ENCODE data around the gene CGN.

CGN gene

DNA sequence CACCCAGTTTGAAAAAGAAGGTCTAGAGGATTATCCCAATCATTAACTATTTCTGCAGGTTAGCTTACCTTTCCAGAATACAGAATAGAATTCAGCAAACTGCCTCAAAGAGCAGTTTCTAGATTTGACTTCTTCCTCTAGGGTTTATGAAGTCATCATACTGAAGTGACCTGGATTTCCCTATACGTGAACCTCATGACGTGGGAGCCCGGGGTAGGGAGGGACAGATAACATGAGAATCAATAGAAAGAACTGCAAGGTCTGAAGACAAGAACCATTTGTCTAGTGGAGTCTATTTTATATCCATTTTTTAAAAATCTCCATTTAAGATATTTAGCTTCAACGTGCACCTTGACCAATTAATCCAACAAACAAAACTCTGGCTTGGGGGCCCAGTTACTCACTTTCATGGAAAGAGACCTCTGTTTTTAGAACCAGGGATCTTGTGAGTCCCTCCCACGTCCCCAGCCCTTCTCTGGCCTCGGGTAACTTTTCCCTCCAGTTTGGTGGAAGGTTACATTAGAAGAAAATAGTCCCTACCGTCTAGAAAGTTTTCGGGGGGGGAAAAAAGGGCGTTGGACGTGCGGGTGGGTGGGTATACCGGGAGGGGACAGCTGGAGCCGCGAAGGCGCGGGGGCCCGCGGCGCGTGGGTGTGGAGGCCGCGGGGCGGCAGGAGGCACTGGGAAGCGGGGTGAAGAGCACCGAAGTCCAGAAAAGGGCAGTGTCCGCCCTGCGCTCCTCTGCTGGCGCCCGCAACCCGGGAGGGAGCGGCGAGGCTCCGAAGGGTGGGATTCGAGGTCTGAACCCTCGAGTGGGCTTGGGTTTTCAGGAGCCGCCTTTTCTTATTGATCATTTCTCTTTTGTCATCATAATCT lies 38.1 kb upstream of the CGN start:
- H3K9me3 ChIP-seq (ENCODE audit: control insufficient read depth, insufficient read depth, low read depth, low read length): no peaks in the 10 kb centered on the region
- ChIA-PET CTCF (no interaction called here), POLR2A (interaction anchor here (0.7 to 1.8 kb wide), 3 partner anchors 12 to 67 kb away, joined by 4 to 6 read pairs (median 4); partner anchors contain the start of gene POGZ)
- no peak for TF ChIP-seq ZNF623 (tag by site-specific recombination; IDR thresholded peaks at IDR 0.05)
- TF ChIP-seq GLIS1 (tag by site-specific recombination; IDR thresholded peaks at IDR 0.05): no peak
- no peak for TF ChIP-seq ZNF660 (tag by site-specific recombination; IDR thresholded peaks at IDR 0.05)
- TF ChIP-seq ZNF521 (tag by site-specific recombination; IDR thresholded peaks at IDR 0.05): no peak
- no peak for TF ChIP-seq ZNF354C (tag by site-specific recombination; IDR thresholded peaks at IDR 0.05; ENCODE audit: borderline replicate concordance, low read depth)
- TF ChIP-seq ZNF202 (tag by site-specific recombination; IDR thresholded peaks at IDR 0.05; ENCODE audit: borderline replicate concordance): no peak
- TF ChIP-seq ZNF596 (tag by site-specific recombination; IDR thresholded peaks at IDR 0.05): no peak
- no peak for TF ChIP-seq ZBTB8A (tag by site-specific recombination; IDR thresholded peaks at IDR 0.05)
- TF ChIP-seq, protein P1, sequence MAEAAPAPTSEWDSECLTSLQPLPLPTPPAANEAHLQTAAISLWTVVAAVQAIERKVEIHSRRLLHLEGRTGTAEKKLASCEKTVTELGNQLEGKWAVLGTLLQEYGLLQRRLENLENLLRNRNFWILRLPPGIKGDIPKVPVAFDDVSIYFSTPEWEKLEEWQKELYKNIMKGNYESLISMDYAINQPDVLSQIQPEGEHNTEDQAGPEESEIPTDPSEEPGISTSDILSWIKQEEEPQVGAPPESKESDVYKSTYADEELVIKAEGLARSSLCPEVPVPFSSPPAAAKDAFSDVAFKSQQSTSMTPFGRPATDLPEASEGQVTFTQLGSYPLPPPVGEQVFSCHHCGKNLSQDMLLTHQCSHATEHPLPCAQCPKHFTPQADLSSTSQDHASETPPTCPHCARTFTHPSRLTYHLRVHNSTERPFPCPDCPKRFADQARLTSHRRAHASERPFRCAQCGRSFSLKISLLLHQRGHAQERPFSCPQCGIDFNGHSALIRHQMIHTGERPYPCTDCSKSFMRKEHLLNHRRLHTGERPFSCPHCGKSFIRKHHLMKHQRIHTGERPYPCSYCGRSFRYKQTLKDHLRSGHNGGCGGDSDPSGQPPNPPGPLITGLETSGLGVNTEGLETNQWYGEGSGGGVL (tag by site-specific recombination; IDR thresholded peaks at IDR 0.05): no peak
- no peak for TF ChIP-seq ZNF514 (tag by site-specific recombination; IDR thresholded peaks at IDR 0.05)
- TF ChIP-seq, protein P2, sequence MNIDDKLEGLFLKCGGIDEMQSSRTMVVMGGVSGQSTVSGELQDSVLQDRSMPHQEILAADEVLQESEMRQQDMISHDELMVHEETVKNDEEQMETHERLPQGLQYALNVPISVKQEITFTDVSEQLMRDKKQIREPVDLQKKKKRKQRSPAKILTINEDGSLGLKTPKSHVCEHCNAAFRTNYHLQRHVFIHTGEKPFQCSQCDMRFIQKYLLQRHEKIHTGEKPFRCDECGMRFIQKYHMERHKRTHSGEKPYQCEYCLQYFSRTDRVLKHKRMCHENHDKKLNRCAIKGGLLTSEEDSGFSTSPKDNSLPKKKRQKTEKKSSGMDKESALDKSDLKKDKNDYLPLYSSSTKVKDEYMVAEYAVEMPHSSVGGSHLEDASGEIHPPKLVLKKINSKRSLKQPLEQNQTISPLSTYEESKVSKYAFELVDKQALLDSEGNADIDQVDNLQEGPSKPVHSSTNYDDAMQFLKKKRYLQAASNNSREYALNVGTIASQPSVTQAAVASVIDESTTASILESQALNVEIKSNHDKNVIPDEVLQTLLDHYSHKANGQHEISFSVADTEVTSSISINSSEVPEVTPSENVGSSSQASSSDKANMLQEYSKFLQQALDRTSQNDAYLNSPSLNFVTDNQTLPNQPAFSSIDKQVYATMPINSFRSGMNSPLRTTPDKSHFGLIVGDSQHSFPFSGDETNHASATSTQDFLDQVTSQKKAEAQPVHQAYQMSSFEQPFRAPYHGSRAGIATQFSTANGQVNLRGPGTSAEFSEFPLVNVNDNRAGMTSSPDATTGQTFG (tag by site-specific recombination; IDR thresholded peaks at IDR 0.05; ENCODE audit: borderline replicate concordance): no peak
- TF ChIP-seq ZNF670 (tag by site-specific recombination; IDR thresholded peaks at IDR 0.05; ENCODE audit: low read depth): no peak
- TF ChIP-seq, protein P3, sequence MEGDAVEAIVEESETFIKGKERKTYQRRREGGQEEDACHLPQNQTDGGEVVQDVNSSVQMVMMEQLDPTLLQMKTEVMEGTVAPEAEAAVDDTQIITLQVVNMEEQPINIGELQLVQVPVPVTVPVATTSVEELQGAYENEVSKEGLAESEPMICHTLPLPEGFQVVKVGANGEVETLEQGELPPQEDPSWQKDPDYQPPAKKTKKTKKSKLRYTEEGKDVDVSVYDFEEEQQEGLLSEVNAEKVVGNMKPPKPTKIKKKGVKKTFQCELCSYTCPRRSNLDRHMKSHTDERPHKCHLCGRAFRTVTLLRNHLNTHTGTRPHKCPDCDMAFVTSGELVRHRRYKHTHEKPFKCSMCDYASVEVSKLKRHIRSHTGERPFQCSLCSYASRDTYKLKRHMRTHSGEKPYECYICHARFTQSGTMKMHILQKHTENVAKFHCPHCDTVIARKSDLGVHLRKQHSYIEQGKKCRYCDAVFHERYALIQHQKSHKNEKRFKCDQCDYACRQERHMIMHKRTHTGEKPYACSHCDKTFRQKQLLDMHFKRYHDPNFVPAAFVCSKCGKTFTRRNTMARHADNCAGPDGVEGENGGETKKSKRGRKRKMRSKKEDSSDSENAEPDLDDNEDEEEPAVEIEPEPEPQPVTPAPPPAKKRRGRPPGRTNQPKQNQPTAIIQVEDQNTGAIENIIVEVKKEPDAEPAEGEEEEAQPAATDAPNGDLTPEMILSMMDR (tag by site-specific recombination; IDR thresholded peaks at IDR 0.05): no peak
- no peaks in the 10 kb centered on the region for H3K36me3 ChIP-seq (ENCODE audit: control insufficient read depth in 2 of 2, insufficient read depth in 1 of 2, low read length in 2 of 2)
- H3K4me3 ChIP-seq (ENCODE audit: low read depth, low read length): no peak overlapping the region
- no peak overlapping the region for H3K27ac ChIP-seq (ENCODE audit: extremely low read depth, low read depth, low read length)
- H3K4me1 ChIP-seq (ENCODE audit: control insufficient read depth, insufficient read depth, low read length): no peaks in the 10 kb centered on the region

DNA sequence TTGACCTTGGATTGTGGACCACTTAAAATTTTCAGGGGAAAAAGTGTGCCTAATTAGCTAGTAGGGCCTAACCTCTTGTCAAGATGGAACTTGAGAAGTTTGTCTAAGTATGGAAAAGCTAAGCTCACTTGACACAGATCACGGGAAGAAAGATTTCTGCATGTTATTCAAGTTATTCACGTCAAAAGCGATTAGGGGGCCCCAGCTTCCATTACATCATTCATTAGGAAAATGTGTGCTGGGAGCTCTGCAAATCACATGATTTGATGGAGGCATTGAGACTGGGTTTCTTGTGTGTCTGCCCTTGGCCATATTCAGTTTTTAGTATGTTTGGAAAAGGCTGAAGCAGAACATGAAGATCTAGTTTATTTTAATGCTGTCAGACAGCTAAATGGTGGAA lies 36.4 kb upstream of the CGN start:
- Histone ChIP-seq H3K27ac (ENCODE audit: extremely low read depth, low read depth, low read length) (no peak overlapping the region), H3K4me1 (ENCODE audit: control insufficient read depth, insufficient read depth, low read length) (no peaks in the 10 kb centered on the region), H3K4me3 (ENCODE audit: low read depth, low read length) (no peak overlapping the region), H3K36me3 (ENCODE audit: control insufficient read depth in 2 of 2, insufficient read depth in 1 of 2, low read length in 2 of 2) (no peaks in the 10 kb centered on the region), H3K9me3 (ENCODE audit: control insufficient read depth, insufficient read depth, low read depth, low read length) (no peaks in the 10 kb centered on the region)
- ChIA-PET POLR2A (interaction anchor here (0.9 to 2.5 kb wide), 5 partner anchors 15 to 66 kb away, joined by 3 to 8 read pairs (median 4); partner anchors contain the start of genes POGZ and TUFT1), CTCF (interaction anchor here (0.5 to 2.0 kb wide), 3 partner anchors 10 to 51 kb away, joined by 3 to 9 read pairs (median 3); no protein-coding TSS in a partner anchor)
- TF ChIP-seq ZNF660 (tag by site-specific recombination; IDR thresholded peaks at IDR 0.05) (no peak), PRDM2 (tag by site-specific recombination; IDR thresholded peaks at IDR 0.05; ENCODE audit: borderline replicate concordance) (no peak), PRDM6 (tag by site-specific recombination; IDR thresholded peaks at IDR 0.05) (peak; percentile 53)

All from HEK293 (cell line).